Neutrophil (primary cell): Measurements from ENCODE around the gene SLAMF8.

ENCODE experiments used
- H3K27ac ChIP-seq: fragments of 200-600 bp; sonication (generic); 2 replicates; pipeline ENCODE4 v1.5.1; 2016; ENCODE audit warnings: mild to moderate bottlenecking, moderate library complexity
- H3K27me3 ChIP-seq: fragments of 200-600 bp; sonication (generic); 2 replicates; pipeline ENCODE4 v1.6.0; 2016; ENCODE audit warnings: mild to moderate bottlenecking
- H3K36me3 ChIP-seq: fragments of 200-600 bp; sonication (generic); 2 replicates; pipeline ENCODE4 v1.5.1; 2017
- H3K4me1 ChIP-seq, 2 experiments: fragments of 200-600 bp in 1 of 2; sonication (generic) in 1 of 2; 1 replicate in 1 of 2; 2 replicates in 1 of 2; pipeline versions ENCODE4 v1.5.1 to v1.6.1; 2013 to 2016; ENCODE audit warnings: low read depth in 1 of 2, low read length in 1 of 2, mild to moderate bottlenecking in 1 of 2, moderate library complexity in 1 of 2; ENCODE audit not compliant: control insufficient read depth in 1 of 2, insufficient read depth in 1 of 2
- H3K4me3 ChIP-seq, 2 experiments: fragments of 200-600 bp in 1 of 2; sonication (generic) in 1 of 2; 1 replicate in 1 of 2; 2 replicates in 1 of 2; pipeline ENCODE4 v1.5.1; 2013 to 2016; ENCODE audit warnings: low read depth in 1 of 2, low read length in 1 of 2, mild to moderate bottlenecking in 1 of 2, moderate library complexity in 1 of 2
- H3K9me3 ChIP-seq: fragments of 200-600 bp; sonication (generic); 2 replicates; pipeline ENCODE4 v1.5.1; 2016
- TF ChIP-seq, protein P1 (sequence below): fragments of 200-600 bp; sonication (generic); IDR thresholded peaks from 2 replicates; pipeline ENCODE4 v1.5.1; 2016; ENCODE audit warnings: antibody characterized with exemption

SLAMF8 gene

DNA sequence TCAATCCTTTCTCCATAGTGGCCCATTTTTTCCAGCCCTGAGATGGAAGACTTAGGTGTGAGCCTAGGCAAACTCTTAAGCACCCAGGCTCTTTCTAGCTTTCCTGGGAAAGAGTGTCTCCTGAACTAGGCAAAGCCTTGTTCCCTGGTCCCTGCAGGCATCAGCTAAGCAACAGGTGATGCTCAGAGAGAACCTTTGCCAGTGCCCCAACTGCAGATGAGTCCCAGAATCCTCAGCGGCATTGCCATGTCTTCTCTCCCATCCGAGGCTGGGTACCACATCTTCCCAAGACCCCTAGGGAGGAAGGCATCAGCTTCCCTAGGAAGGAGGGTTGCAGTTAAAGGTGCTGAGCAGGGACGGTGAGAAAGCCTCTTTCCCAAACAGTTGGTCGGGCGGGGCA is 44.0 kb downstream of the SLAMF8 start:
- no peaks in the 10 kb centered on the region for H3K36me3 ChIP-seq
- no peak overlapping the region for H3K27ac ChIP-seq
- peaks cover 9% of the 10 kb centered on the region for H3K27me3 ChIP-seq
- H3K4me3 ChIP-seq = no peak overlapping the region
- H3K4me1 ChIP-seq = peaks cover 0 to 5% of the 10 kb centered on the region in 2 experiments
- no peaks in the 10 kb centered on the region for H3K9me3 ChIP-seq
- TF ChIP-seq, protein P1, sequence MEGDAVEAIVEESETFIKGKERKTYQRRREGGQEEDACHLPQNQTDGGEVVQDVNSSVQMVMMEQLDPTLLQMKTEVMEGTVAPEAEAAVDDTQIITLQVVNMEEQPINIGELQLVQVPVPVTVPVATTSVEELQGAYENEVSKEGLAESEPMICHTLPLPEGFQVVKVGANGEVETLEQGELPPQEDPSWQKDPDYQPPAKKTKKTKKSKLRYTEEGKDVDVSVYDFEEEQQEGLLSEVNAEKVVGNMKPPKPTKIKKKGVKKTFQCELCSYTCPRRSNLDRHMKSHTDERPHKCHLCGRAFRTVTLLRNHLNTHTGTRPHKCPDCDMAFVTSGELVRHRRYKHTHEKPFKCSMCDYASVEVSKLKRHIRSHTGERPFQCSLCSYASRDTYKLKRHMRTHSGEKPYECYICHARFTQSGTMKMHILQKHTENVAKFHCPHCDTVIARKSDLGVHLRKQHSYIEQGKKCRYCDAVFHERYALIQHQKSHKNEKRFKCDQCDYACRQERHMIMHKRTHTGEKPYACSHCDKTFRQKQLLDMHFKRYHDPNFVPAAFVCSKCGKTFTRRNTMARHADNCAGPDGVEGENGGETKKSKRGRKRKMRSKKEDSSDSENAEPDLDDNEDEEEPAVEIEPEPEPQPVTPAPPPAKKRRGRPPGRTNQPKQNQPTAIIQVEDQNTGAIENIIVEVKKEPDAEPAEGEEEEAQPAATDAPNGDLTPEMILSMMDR = no peak

DNA sequence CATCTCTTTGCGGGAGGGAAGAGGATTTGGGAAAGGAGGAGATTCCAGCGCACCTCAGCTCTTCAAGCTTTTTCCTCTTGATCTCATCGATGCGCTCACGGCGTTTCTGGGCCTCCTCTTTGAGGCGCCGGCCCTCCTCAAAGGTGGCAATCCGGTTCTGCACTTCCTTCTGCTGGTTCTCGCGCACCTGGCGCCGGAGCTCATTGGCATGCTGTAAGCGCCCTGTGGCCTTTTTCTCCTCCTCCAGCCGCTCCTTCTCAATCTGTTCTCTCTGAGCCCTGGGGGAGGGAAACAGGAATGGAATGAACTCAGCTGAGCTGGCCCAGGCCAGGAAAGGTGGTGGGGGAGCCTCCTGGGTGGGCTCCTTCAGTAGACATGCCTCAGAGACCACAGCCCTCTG is 46.2 kb downstream of the SLAMF8 start:
- TF ChIP-seq, protein P1 = no peak
- Histone ChIP-seq H3K4me3 (no peak overlapping the region), H3K4me1 (peaks cover 4 to 7% of the 10 kb centered on the region in 2 experiments), H3K9me3 (no peaks in the 10 kb centered on the region), H3K27me3 (peaks cover 4% of the 10 kb centered on the region), H3K36me3 (no peaks in the 10 kb centered on the region), H3K27ac (no peak overlapping the region)

- H3K4me3 ChIP-seq = no peak overlapping the region
- TF ChIP-seq, protein P1 = no peak
These were observed 47.0 kb downstream of the SLAMF8 start for GRCh38 chr1:159873530-159874143.

DNA sequence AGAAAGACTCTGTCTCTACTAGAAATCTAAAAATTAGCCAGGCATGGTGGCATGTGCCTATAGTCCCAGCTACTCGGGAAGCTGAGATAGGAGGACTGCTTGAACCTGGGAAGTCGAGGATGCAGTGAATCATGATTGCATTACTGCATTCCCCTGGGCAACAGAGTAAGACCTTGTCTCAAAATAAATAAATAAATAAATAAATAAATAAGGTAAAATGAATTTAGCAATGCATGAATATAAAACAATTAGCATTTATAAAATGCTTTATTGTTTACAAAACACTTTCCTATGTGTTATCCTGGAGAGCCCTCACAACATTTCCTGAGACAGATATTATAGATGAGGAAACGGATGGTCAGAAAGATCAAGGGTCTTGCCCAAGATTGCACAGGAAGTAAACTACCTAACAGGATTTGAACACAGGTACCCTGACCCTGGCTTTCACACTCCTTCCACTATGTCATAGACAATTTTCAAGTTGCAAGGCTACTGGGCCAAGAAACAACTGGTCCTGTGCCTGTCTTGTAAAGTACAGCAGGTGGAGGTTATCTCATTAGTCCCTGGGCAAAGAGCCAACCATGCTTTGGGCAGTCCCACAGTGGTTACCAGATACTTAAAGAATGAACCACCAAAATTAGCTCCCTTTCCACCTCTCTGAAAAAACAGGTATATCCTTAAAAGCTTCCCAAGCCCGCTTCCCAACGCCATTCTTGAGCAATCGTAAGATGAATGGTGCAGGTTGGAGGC is 51.2 kb downstream of the SLAMF8 start:
- H3K4me3 ChIP-seq = no peak overlapping the region
- H3K4me1 ChIP-seq = peaks cover 47 to 50% of the 10 kb centered on the region in 2 experiments
- H3K27ac ChIP-seq = no peak overlapping the region
- TF ChIP-seq, protein P1 = no peak
- H3K9me3 ChIP-seq = no peaks in the 10 kb centered on the region
- no peaks in the 10 kb centered on the region for H3K27me3 ChIP-seq
- H3K36me3 ChIP-seq = no peaks in the 10 kb centered on the region

More at GRCh38 chr1:159873530-159874143, 47.0 kb downstream of the SLAMF8 start:
- no peaks in the 10 kb centered on the region for H3K9me3 ChIP-seq
- H3K4me1 ChIP-seq = peaks cover 7 to 12% of the 10 kb centered on the region in 2 experiments
- no peaks in the 10 kb centered on the region for H3K36me3 ChIP-seq
- H3K27me3 ChIP-seq = no peaks in the 10 kb centered on the region
- H3K27ac ChIP-seq = no peak overlapping the region

DNA sequence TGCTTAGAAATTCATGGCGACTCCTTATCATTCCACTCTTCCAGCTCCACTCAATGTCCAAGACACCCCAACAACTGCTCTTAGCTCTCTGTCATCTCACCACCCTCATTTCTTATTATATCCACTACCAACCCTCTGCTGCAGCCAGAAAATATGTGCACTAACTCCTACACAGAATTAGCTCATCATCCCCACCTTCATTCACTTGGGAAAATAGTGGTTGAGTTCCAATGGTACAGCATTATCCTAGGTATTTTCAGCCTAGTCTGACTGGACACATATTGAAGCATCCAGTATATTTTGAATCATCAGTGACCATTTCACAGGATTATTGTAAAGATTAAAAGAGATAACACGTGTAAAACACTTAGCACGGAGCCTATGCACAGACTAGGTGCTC is 52.5 kb downstream of the SLAMF8 start:
- TF ChIP-seq, protein P1 = no peak
- no peaks in the 10 kb centered on the region for H3K36me3 ChIP-seq
- no peaks in the 10 kb centered on the region for H3K9me3 ChIP-seq
- peaks cover 47 to 50% of the 10 kb centered on the region in 2 experiments for H3K4me1 ChIP-seq
- no peaks in the 10 kb centered on the region for H3K27me3 ChIP-seq
- H3K4me3 ChIP-seq = no peak overlapping the region
- no peak overlapping the region for H3K27ac ChIP-seq
